ENCODE results near the gene ZNF91.
"Not testable (repeated sequence)": the region's sequence is repeated elsewhere in the genome, so short reads cannot be mapped to it uniquely, and the experiment has no call there.

ZNF91 gene

GRCh38 chr19:23395041-23395721 lies at the start of gene ZNF91:
Gene ZNF91, minus strand, starts transcription at chr19:23395471. Its CDS starts 117 bp downstream, at chr19:23395354.
- DNase-seq, result peak; percentile 91

- DNase-seq, result no peak
Observed at GRCh38 chr19:23440791-23441190, 45.5 kb upstream of the ZNF91 start.

DNA sequence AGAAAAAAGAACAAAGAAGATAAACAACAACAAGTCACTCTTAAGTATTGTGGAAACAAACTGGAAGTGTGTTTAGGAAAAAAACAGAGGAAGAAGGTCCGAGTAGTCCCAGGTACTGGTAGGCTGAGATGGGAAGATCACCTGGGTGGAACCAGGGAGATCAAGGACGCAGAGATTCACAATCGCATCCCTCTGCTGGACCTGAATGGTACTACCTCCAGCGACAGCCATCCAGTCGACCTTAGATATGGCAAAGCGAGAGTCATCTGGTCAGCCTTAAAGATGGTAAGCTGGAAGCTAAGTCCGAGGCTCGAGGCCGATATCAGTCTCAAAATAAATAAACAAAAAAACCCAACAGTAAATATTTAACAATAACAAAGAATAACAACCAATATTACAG lies 44.9 kb upstream of the ZNF91 start:
- no peak for DNase-seq

- no peak for DNase-seq
Observed at GRCh38 chr19:23439623-23440022, 44.4 kb upstream of the ZNF91 start.

- DNase-seq, result no peak
Observed at GRCh38 chr19:23437901-23438300, 42.6 kb upstream of the ZNF91 start.

- no peak for DNase-seq
Observed at GRCh38 chr19:23436944-23437343, 41.7 kb upstream of the ZNF91 start.

DNA sequence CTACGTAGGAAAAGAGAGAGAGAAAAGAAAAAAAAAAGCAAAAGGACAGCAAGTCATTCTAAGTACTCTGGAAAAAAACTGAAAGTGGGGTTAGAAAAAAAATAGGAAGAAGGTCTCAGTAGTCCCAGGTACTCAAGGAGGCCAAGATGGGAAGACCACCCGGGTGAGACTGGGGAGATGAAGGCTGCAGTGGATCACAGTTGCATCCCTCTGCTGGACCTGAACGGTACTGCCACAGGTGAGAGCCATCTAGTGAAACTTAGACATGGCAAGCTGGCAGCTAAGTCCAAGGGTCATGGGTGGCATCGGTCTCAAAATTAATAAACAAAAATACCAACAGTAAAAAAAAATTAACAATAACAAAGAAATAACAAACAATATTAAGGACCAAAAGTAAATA lies 41.0 kb upstream of the ZNF91 start:
- no peak for DNase-seq

- DNase-seq, result no peak
Observed at GRCh38 chr19:23420824-23421223, 25.6 kb upstream of the ZNF91 start.

GRCh38 chr19:23419261-23419660 lies 24.0 kb upstream of the ZNF91 start:
- DNase-seq, result not testable (repeated sequence)

GRCh38 chr19:23415561-23416191 lies 20.4 kb upstream of the ZNF91 start:
- DNase-seq, result peak; percentile 60

- DNase-seq, result no peak
Observed at GRCh38 chr19:23415034-23415433, 19.8 kb upstream of the ZNF91 start.

DNA sequence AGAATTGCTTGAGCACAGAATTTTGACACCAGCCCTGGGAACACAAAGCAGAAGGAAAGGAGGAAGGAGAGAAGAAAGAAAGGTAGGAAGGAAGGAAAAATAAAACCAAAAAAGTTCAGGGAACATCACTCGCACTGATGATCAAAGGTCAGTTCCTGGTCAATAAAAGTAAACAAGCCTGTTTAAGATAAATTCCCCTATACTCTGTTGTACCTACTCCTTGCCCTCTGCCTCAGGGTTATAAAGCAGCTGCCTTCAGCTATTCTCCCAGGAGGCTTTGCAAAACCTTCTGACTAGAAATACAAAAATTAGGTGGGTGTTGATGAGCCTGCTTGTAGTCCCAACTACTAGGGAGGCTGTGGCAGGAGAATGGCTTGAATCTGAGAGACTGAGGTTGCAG lies 14.9 kb upstream of the ZNF91 start:
- no peak for DNase-seq

DNA sequence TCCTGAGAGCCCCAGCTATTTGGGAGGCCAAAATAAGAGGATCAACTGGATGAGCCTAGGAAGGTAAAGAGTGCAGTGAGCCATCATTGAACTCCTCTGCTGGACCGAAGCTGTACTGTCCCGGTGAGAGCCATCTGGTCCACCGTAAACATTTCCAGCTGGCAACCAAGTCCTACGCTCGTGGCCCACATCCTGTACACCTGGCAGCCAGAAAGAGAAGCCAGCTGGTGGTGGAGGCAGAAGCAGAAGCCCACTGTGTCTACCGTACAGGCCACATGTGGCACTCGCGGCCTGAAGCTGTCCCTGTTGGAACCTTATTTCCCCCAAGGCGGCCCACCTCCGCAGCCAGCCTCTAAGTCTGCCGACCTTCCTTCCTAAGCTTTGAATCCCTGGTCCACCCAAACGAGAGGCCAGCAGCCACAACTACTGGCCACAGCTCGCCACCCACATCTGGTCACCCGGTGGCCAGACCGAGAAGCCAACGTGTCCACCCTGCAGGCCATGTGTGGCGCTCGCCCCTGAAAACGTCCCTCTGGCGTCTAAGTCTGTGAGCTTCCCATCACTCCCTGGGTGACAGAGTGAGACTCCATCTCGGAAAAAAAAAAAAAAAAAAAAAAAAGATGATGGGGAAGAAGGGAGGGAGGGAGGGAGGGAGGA lies 14.2 kb upstream of the ZNF91 start:
- DNase-seq, result no peak

DNA sequence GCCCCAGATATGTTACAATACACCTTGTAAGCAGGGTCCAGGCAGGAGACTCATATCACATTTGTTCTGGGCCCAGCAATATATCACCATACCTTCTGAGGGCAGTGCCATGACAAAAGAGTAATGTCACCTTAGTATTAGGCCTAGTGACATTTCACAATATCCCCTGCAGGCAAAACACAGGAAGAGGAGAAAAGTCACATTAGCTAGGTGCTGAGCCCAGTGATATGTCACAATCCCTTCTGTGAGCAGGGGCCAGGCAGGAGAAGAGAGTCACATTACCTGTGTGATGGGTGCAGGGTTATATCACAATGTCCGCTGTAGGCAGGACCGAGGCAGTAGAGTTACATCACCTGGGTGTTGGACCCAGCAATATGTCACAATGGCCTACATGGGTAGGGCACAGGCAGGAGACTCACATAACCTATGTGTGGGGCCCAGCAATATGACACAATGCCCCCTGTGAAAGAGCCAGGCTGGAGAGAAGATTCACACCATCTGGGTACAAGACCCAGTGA lies 12.4 kb upstream of the ZNF91 start:
- no peak for DNase-seq

GRCh38 chr19:23406721-23407120 lies 11.4 kb upstream of the ZNF91 start:
- DNase-seq, result no peak

DNA sequence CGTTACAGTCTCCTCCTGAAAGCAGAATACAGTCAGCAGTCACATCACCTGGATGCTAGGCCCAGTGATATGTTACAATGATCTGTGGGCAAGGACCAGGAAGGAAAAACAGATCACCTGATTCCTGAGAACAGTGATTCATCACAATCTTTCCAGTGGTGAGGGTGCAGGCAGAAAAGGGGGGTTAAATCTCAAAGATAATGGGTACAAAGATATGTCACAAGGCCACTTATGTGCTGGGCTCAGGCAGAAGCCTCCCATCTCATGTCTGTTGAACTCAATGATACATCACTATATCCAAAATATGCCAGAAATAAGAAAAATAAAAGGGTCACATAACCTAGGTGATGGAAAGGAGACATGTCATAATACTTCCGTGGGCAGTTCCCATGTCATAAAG lies 10.8 kb upstream of the ZNF91 start:
- no peak for DNase-seq

DNA sequence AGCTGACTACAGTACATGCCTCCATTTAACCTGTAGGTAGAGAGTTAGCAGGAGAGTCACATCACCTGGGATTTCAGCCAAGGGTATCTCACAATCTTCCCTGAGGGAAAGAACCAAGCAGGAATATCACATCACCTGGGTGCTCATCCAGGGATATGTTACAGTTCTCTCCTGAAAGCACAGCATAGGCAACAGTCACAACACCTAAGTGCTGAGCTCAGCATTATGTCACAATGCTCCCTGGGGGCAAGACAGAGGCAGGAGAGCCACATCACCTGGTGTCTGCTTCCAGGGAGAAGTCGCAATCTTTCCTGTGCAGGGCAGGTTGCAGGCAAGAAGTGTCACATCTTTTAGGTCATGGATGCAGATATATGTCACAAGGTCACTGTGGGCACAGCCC lies 9.4 kb upstream of the ZNF91 start:
- no peak for DNase-seq

DNA sequence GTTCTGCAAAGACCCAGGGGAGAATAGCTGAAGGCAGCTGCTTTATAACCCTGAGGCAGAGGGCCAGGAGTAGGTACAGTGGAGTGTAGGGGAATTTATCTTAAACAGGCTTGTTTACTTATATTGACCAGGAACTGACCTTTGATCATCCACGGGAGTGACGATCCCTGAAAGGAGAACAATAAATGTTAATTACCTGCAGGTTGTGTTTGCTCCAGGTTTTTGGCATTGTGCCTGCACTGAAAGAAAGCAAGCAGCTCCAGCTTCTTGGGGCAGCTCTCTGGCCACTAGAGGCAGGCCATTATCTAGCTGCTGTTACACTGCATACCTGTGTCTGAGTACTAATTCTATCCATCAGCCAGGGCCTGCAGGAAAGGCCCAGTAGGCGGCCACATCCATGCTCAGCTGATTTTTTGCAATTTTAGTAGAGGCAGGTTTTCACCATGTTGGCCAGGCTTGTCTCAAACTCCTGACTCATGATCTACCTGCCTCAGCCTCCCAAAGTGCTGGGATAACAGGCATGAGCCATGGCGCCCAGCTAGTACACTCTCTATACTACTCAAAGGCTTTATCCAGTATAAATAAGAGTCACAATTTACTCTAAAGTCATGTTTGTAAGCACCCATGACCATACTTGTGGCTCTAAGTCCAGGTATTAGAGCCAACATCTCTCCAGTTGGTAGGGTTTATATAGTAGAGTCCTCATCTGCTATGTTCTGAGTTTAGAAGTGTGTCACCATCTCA lies 8.5 kb upstream of the ZNF91 start:
- peak; percentile 14 for DNase-seq

GRCh38 chr19:23403052-23403451 lies 7.8 kb upstream of the ZNF91 start:
- no peak for DNase-seq

- no peak for DNase-seq
Observed at GRCh38 chr19:23402388-23402787, 7.1 kb upstream of the ZNF91 start.

GRCh38 chr19:23401086-23401610 lies 5.9 kb upstream of the ZNF91 start:
- DNase-seq, result no peak

DNA sequence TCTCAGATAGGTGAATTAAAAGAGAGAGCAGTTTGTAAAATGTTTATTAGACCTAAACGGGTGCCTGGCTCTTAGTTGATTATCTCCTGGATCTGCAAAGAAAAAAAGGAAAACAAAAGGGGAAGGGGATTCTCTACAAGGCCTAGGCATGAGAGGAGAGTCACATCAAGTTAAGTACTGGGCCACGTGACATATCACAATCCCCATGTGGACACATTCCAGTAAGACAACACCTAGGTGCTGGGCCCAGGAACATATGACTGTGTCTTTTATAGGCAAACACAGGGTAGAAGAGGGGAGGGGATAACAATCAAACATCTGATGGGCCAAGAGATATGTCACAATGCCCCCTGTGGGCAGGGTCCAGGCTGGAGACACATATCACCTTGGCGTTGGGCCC lies 4.2 kb upstream of the ZNF91 start:
- DNase-seq, result no peak

DNA sequence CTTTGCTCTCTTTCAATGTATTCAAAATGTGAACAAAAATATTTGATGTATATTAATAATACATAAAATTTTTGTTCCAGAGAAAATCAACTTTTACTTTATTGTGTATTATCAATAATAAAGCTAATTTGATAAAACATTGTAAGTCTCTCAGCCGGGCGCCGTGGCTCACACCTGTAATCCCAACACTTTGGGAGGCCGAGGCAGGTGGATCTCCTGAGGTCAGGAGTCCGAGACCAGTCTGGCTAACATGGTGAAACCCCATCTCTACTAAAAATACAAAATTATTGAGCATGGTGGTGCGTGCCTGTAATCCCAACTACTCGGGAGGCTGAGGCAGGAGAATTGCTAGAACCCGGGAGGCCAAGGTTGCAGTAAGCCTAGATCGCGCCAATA lies 449 bp upstream of the ZNF91 start:
- not testable (repeated sequence) for DNase-seq
